GM18520 (cell line): ENCODE measurements around the gene PRUNE2.
"Not testable (repeated sequence)": the region's sequence is repeated elsewhere in the genome, so short reads cannot be mapped to it uniquely, and the experiment has no call there.

ENCODE experiments used
- ATAC-seq: cut with Tn5 transposase; IDR thresholded peaks from one replicate; pipeline ENCODE4 v1.9.1; 2021; ENCODE audit not compliant: unreplicated experiment

The PRUNE2 gene

GRCh38 chr9:76905791-76906646, at the start of gene PRUNE2:
Gene PRUNE2, minus strand, starts transcription at chr9:76906114. Its CDS starts 151 bp downstream, at chr9:76905963.
- ATAC-seq = no peak

- ATAC-seq = not testable (repeated sequence)
Measured at GRCh38 chr9:76955406-76955805, 49.5 kb upstream of the PRUNE2 start.

GRCh38 chr9:76949865-76950264, 44.0 kb upstream of the PRUNE2 start:
- no peak for ATAC-seq

GRCh38 chr9:76944011-76944410, 38.1 kb upstream of the PRUNE2 start:
- ATAC-seq = no peak

- ATAC-seq = no peak
Measured at GRCh38 chr9:76943054-76943453, 37.1 kb upstream of the PRUNE2 start.

GRCh38 chr9:76932757-76933156, 26.8 kb upstream of the PRUNE2 start:
- no peak for ATAC-seq

GRCh38 chr9:76932265-76932664, 26.4 kb upstream of the PRUNE2 start:
- no peak for ATAC-seq

- no peak for ATAC-seq
Measured at GRCh38 chr9:76927540-76928240, 21.8 kb upstream of the PRUNE2 start.

GRCh38 chr9:76926846-76927245, 20.9 kb upstream of the PRUNE2 start:
- ATAC-seq = no peak

GRCh38 chr9:76926324-76926741, 20.4 kb upstream of the PRUNE2 start:
- no peak for ATAC-seq

GRCh38 chr9:76921165-76921564, 15.3 kb upstream of the PRUNE2 start:
- ATAC-seq = no peak

GRCh38 chr9:76917299-76917698, 11.4 kb upstream of the PRUNE2 start:
- ATAC-seq = no peak

- ATAC-seq = no peak
Measured at GRCh38 chr9:76916231-76916630, 10.3 kb upstream of the PRUNE2 start.

GRCh38 chr9:76913467-76913866, 7.6 kb upstream of the PRUNE2 start:
- ATAC-seq = no peak

- peak; percentile 46 for ATAC-seq
Measured at GRCh38 chr9:76912636-76913275, 6.8 kb upstream of the PRUNE2 start.

GRCh38 chr9:76911971-76912370, 6.1 kb upstream of the PRUNE2 start:
- no peak for ATAC-seq

GRCh38 chr9:76910861-76911260, 4.9 kb upstream of the PRUNE2 start:
- no peak for ATAC-seq

- ATAC-seq = no peak
Measured at GRCh38 chr9:76906647-76906975, 697 bp upstream of the PRUNE2 start.

GRCh38 chr9:76904661-76905457, 1.1 kb downstream of the PRUNE2 start:
- no peak for ATAC-seq

GRCh38 chr9:76902395-76902794, 3.5 kb downstream of the PRUNE2 start:
- no peak for ATAC-seq

GRCh38 chr9:76901801-76902200, 4.1 kb downstream of the PRUNE2 start:
- no peak for ATAC-seq
